Measurements from ENCODE around the gene CIC. TPM values are rescaled to one million over a fixed set of nuclear protein-coding genes. Genes with fewer than 3 reads are reported as not detected.

CIC gene
- total RNA-seq, 1 donor from 2014 or later, result 51.3 TPM

- DNase-seq (ENCODE audit: low spot score), result no peak
- intact Hi-C loops (cut with DNase I), result loop anchor here (2.0 kb wide), 1 partner anchor 14 kb away; the partner anchor contains the start of gene CIC
Measured at GRCh38 chr19:42282819-42283187, 13.8 kb downstream of the CIC start.

GRCh38 chr19:42283188-42284065, 14.4 kb downstream of the CIC start:
- intact Hi-C loops (cut with DNase I), result loop anchor here (2.0 kb wide), 1 partner anchor 15 kb away; the partner anchor contains the start of gene CIC
- DNase-seq (ENCODE audit: low spot score), result peak; percentile 98

GRCh38 chr19:42284066-42284501, 15.0 kb downstream of the CIC start:
- intact Hi-C loops (cut with DNase I), result no loop called here
- DNase-seq (ENCODE audit: low spot score), result peak; percentile 93

- no peak for DNase-seq (ENCODE audit: low spot score)
Measured at GRCh38 chr19:42284591-42285341, 15.7 kb downstream of the CIC start.

GRCh38 chr19:42285541-42285941, 16.5 kb downstream of the CIC start:
- no peak for DNase-seq (ENCODE audit: low spot score)
- intact Hi-C loops (cut with DNase I), result no loop called here

More at GRCh38 chr19:42284591-42285341, 15.7 kb downstream of the CIC start:
- intact Hi-C loops (cut with DNase I), result no loop called here

- DNase-seq (ENCODE audit: low spot score), result no peak
- intact Hi-C loops (cut with DNase I), result no loop called here
Measured at GRCh38 chr19:42285988-42286348, 16.9 kb downstream of the CIC start.

GRCh38 chr19:42286349-42287016, 17.4 kb downstream of the CIC start:
- DNase-seq (ENCODE audit: low spot score), result no peak
- intact Hi-C loops (cut with DNase I), result no loop called here

GRCh38 chr19:42287017-42287826, 18.2 kb downstream of the CIC start:
- no peak for DNase-seq (ENCODE audit: low spot score)
- intact Hi-C loops (cut with DNase I), result no loop called here

GRCh38 chr19:42287827-42288107, 18.7 kb downstream of the CIC start:
- no peak for DNase-seq (ENCODE audit: low spot score)
- intact Hi-C loops (cut with DNase I), result no loop called here

GRCh38 chr19:42288387-42288786, 19.3 kb downstream of the CIC start:
- DNase-seq (ENCODE audit: low spot score), result no peak
- intact Hi-C loops (cut with DNase I), result no loop called here

GRCh38 chr19:42288881-42289555, 20.0 kb downstream of the CIC start:
- no peak for DNase-seq (ENCODE audit: low spot score)
- intact Hi-C loops (cut with DNase I), result no loop called here

GRCh38 chr19:42289556-42290041, 20.5 kb downstream of the CIC start:
- intact Hi-C loops (cut with DNase I), result no loop called here
- no peak for DNase-seq (ENCODE audit: low spot score)

- no peak for DNase-seq (ENCODE audit: low spot score)
- intact Hi-C loops (cut with DNase I), result no loop called here
Measured at GRCh38 chr19:42290136-42290522, 21.1 kb downstream of the CIC start.

GRCh38 chr19:42290523-42291434, 21.7 kb downstream of the CIC start:
- DNase-seq (ENCODE audit: low spot score), result no peak
- intact Hi-C loops (cut with DNase I), result no loop called here

- intact Hi-C loops (cut with DNase I), result no loop called here
- DNase-seq (ENCODE audit: low spot score), result no peak
Measured at GRCh38 chr19:42291435-42291810, 22.4 kb downstream of the CIC start.

- no peak for DNase-seq (ENCODE audit: low spot score)
- intact Hi-C loops (cut with DNase I), result no loop called here
Measured at GRCh38 chr19:42292042-42292960, 23.2 kb downstream of the CIC start.

- intact Hi-C loops (cut with DNase I), result no loop called here
- DNase-seq (ENCODE audit: low spot score), result no peak
Measured at GRCh38 chr19:42292963-42293362, 23.9 kb downstream of the CIC start.
